ENCODE results near the gene SETD3. TPM values are rescaled to one million over a fixed set of nuclear protein-coding genes. Genes with fewer than 3 reads are reported as not detected.
"Not testable (repeated sequence)": the region's sequence is repeated elsewhere in the genome, so short reads cannot be mapped to it uniquely, and the experiment has no call there.

The SETD3 gene
- total and polyA plus RNA-seq, 2 of the 8 experiments (the other 6 are each of a cell fraction or from before 2014, with no cell fraction given) = 24.0 to 64.0 TPM

GRCh38 chr14:99348231-99348630 is 132.4 kb downstream of the SETD3 start:
- H3K56ac ChIP-seq (replicated peaks; ENCODE audit: insufficient read length, low read depth, low read length); H2BK120ac ChIP-seq (replicated peaks; ENCODE audit: low read depth, low read length); POLR2A ChIA-PET (ENCODE audit: partially characterized antibody); H2AK5ac ChIP-seq (ENCODE audit: low read depth, low read length); H3K23ac ChIP-seq (ENCODE audit: insufficient read length); H2BK5ac ChIP-seq (ENCODE audit: low read depth, low read length); H3K27me3 ChIP-seq (replicated peaks in 1 of 4; ENCODE audit: control insufficient read depth in 3 of 4, extremely low read depth in 1 of 4, insufficient read depth in 3 of 4, low read length in 3 of 4); H2AFZ ChIP-seq (ENCODE audit: low read length); CTCF ChIA-PET (ENCODE audit: partially characterized antibody); H4K20me1 ChIP-seq (replicated peaks in 1 of 2; ENCODE audit: control insufficient read depth in 1 of 2, insufficient read depth in 2 of 2, low read length in 2 of 2); DNase-seq (ENCODE audit: low read depth in 1 of 2, low spot score in 2 of 2); H2BK20ac ChIP-seq (ENCODE audit: low read length); H3K36me3 ChIP-seq (ENCODE audit: control insufficient read depth in 2 of 4, insufficient read depth in 4 of 4, low read length in 3 of 4); H3K4me3 ChIP-seq (ENCODE audit: extremely low read depth in 1 of 4, insufficient read depth in 2 of 4, low read depth in 3 of 4, low read length in 4 of 4); H3K9ac ChIP-seq (replicated peaks in 1 of 4; ENCODE audit: extremely low read depth in 1 of 4, low read depth in 3 of 4, low read length in 3 of 4); H3K4me2 ChIP-seq (ENCODE audit: insufficient read depth in 1 of 2, low read depth in 2 of 2, low read length in 2 of 2); H2BK12ac ChIP-seq (ENCODE audit: low read depth, low read length); H3K4ac ChIP-seq (replicated peaks; ENCODE audit: insufficient read length, low read depth, low read length); H2BK15ac ChIP-seq (ENCODE audit: low read length); H4K91ac ChIP-seq (replicated peaks; ENCODE audit: insufficient read length, low read length); H3K79me2 ChIP-seq (ENCODE audit: control insufficient read depth in 1 of 2, insufficient read depth in 2 of 2, low read length in 2 of 2); H3K18ac ChIP-seq (ENCODE audit: extremely low read depth, low read length); H3K27ac ChIP-seq (ENCODE audit: low read depth, low read length); H4K8ac ChIP-seq (ENCODE audit: extremely low read depth, insufficient read depth, low read length); H3K4me1 ChIP-seq (replicated peaks in 1 of 4; ENCODE audit: control insufficient read depth in 3 of 4, insufficient read depth in 4 of 4, low read length in 3 of 4); FAIRE-seq; H3K14ac ChIP-seq (ENCODE audit: insufficient read length); H3K23me2 ChIP-seq (ENCODE audit: low read depth, low read length); H4K5ac ChIP-seq (ENCODE audit: insufficient read length, low read depth, low read length); H3K79me1 ChIP-seq (ENCODE audit: low read depth, low read length); H3K9me3 ChIP-seq (ENCODE audit: insufficient read depth in 2 of 2, low read depth in 1 of 2, low read length in 1 of 2): not testable (repeated sequence)
- 92% methylated on average over 27 of the region's 31 CpGs; no CpG with 5 or more reads in 1 of the 2 experiments for whole genome bisulfite sequencing, 2 experiments (ENCODE audit: extremely low coverage in 1 of 2, insufficient coverage in 1 of 2, insufficient read length in 1 of 2, insufficient replicate concordance in 2 of 2, low coverage in 1 of 2, low lambda C conversion rate in 2 of 2, missing lambda C conversion rate in 1 of 2)

Small RNA genes lying within 50 kb of the gene (small RNA-seq; reads per million reads assigned to genes)
- not detected for gene RNU6-91P (ENCODE audit: insufficient read depth)

Other genes starting within 250 kb of the SETD3 start
- 5.9 TPM in 2 replicates for gene BCL11B, start 208.7 kb downstream of the SETD3 start, total RNA-seq (2021; fragmentation: NEBNext Ultra II Directional; extraction: Animal tissue kit (Norgen Biotek cat#: 25700))
- gene BCL11B, start 208.7 kb downstream of the SETD3 start, polyA plus RNA-seq (2011; rRNA removed) = 0.63 and 0.80 TPM in 2 replicates
- 81.9 and 82.7 TPM in 2 replicates for gene CCNK, start 550 bp upstream of the SETD3 start, total RNA-seq (2021; fragmentation: NEBNext Ultra II Directional; extraction: Animal tissue kit (Norgen Biotek cat#: 25700))
- gene CCNK, start 550 bp upstream of the SETD3 start, polyA plus RNA-seq (2011; rRNA removed) = 10.7 and 14.7 TPM in 2 replicates
- 35.8 and 38.6 TPM in 2 replicates for gene CCDC85C, start 123.3 kb upstream of the SETD3 start, total RNA-seq (2021; fragmentation: NEBNext Ultra II Directional; extraction: Animal tissue kit (Norgen Biotek cat#: 25700))
- gene CCDC85C, start 123.3 kb upstream of the SETD3 start, polyA plus RNA-seq (2011; rRNA removed) = 16.8 and 26.4 TPM in 2 replicates
- 2.6 and 3.1 TPM in 2 replicates for gene HHIPL1, start 164.3 kb upstream of the SETD3 start, total RNA-seq (2021; fragmentation: NEBNext Ultra II Directional; extraction: Animal tissue kit (Norgen Biotek cat#: 25700))
- gene HHIPL1, start 164.3 kb upstream of the SETD3 start, polyA plus RNA-seq (2011; rRNA removed) = 1.5 and 2.1 TPM in 2 replicates
- gene CYP46A1, start 203.4 kb upstream of the SETD3 start, total RNA-seq (2021; fragmentation: NEBNext Ultra II Directional; extraction: Animal tissue kit (Norgen Biotek cat#: 25700)) = 0.71 and 1.3 TPM in 2 replicates
- 0.41 and 0.89 TPM in 2 replicates for gene CYP46A1, start 203.4 kb upstream of the SETD3 start, polyA plus RNA-seq (2011; rRNA removed)

All from H1 (cell line).